ENCODE data around the gene ASPG.
"Not testable (repeated sequence)": the region's sequence is repeated elsewhere in the genome, so short reads cannot be mapped to it uniquely, and the experiment has no call there.

Gene ASPG

GRCh38 chr14:104150136-104151025 lies 64.9 kb downstream of the ASPG start:
- DNase-seq: no peak

- no peak for DNase-seq
Measured at GRCh38 chr14:104151026-104151381, 65.5 kb downstream of the ASPG start.

GRCh38 chr14:104151566-104152245 lies 66.2 kb downstream of the ASPG start:
- DNase-seq: no peak

GRCh38 chr14:104152246-104152575 lies 66.7 kb downstream of the ASPG start:
- DNase-seq: no peak

GRCh38 chr14:104152686-104153393 lies 67.3 kb downstream of the ASPG start:
- no peak for DNase-seq

- DNase-seq: not testable (repeated sequence)
Measured at GRCh38 chr14:104153394-104153755, 67.9 kb downstream of the ASPG start.

- no peak for DNase-seq
Measured at GRCh38 chr14:104154246-104154645, 68.7 kb downstream of the ASPG start.

GRCh38 chr14:104155513-104155912 lies 70.0 kb downstream of the ASPG start:
- DNase-seq: no peak

- DNase-seq: no peak
Measured at GRCh38 chr14:104156142-104156541, 70.6 kb downstream of the ASPG start.

- DNase-seq: no peak
Measured at GRCh38 chr14:104157016-104157928, 71.8 kb downstream of the ASPG start.

GRCh38 chr14:104158827-104159798 lies 73.6 kb downstream of the ASPG start:
- no peak for DNase-seq

- DNase-seq: no peak
Measured at GRCh38 chr14:104159990-104160389, 74.5 kb downstream of the ASPG start.

- DNase-seq: no peak
Measured at GRCh38 chr14:104161602-104162367, 76.3 kb downstream of the ASPG start.

- DNase-seq: no peak
Measured at GRCh38 chr14:104162495-104162894, 77.0 kb downstream of the ASPG start.

- DNase-seq: no peak
Measured at GRCh38 chr14:104163541-104163940, 78.0 kb downstream of the ASPG start.

GRCh38 chr14:104164041-104164440 lies 78.5 kb downstream of the ASPG start:
- no peak for DNase-seq

- no peak for DNase-seq
Measured at GRCh38 chr14:104164512-104164911, 79.0 kb downstream of the ASPG start.
